Stimulated activated CD8-positive, alpha-beta memory T cell treated with anti-CD3 and anti-CD28 coated beads, Interleukin-2, amount 100 ng/mL, for 1 hour (primary cell): ENCODE measurements around the gene MOB1A.
"Not testable (repeated sequence)": the region's sequence is repeated elsewhere in the genome, so short reads cannot be mapped to it uniquely, and the experiment has no call there.

Experiments used
- DNase-seq, 2 donors: peaks; one replicate each; pipeline ENCODE4 v3.0.0-alpha.2; 2020; ENCODE audit warnings: low read depth in 2 of 2

Gene MOB1A

DNA sequence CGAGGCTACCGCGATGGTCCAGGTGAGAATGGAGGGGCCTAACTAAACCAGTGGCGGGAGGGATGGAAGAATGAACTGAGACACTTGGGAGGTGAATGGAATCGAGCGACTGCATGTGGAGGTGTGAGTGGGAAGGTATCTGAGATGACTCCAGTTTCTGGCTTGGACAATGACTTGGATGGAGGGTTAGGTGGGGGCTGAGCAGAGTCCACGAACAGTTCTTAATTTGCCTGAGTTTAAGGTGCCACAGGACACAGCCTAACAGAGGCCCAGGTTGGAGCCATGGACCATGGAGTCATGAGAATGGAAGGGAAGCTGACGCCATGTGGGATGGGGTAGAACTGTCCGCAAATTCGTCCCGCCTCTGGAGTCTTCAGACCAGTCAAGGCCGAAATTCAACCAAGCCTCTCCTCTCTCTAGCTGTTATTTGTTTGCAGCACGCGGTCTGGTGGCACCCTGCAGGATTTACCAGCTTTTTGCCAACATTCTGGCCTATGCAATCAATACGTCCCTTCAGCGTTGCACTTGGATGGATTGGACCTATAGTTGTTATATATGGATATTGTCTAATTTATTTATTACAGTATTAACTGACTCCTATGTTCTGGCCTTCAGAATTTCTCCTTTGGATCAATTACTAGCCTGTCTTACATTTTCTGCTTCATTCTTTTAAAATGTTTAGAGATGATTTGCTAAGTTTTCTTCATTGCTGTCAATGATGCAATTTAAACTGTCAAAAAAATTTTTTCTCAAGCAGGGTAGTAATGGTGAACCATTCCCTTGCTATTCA, 30.0 kb downstream of the MOB1A start:
- DNase-seq, result no peak

DNA sequence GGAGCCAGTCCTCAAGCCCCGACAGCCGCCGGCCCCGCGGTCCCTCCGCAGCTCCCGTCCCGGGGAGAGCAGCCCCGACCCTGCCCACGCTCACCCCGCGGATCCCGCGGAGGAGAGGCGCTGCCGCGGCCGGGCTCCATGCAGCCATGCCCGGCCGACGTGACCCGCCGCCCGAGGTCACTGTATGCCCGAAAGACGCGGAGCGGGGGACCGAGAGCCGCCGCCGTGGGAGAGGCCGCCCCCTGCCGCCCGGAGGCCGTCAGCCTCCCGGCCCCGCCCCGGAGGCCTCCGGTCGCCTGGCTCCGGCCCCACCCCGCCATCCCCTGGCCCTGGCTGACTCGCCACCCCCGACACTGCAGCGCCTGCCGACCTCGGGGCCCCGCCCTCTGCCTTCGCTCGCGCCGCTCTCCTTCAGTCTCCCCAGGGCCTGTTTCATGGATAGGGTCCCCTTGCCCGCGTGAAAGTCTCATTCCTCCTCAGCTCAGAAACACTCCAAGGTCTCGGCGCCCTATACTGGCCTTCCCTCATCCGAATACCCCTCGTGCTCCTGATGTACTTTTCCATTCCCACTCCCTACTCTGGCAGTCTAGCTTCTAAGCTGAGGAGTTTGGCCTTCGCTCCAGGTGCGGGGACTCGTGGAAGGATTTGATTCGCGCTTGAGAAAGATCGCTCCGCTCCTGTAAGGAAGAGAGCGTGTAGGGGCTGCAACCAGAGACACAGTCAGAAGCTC, 30.8 kb downstream of the MOB1A start, which contains the start of gene BOLA3:
BOLA3 (minus strand) TSS at position 186 of the 730 bp plus-strand sequence; CDS start at position 148, 38 bp downstream.
- DNase-seq, result peak; percentile 61 to 66

DNA sequence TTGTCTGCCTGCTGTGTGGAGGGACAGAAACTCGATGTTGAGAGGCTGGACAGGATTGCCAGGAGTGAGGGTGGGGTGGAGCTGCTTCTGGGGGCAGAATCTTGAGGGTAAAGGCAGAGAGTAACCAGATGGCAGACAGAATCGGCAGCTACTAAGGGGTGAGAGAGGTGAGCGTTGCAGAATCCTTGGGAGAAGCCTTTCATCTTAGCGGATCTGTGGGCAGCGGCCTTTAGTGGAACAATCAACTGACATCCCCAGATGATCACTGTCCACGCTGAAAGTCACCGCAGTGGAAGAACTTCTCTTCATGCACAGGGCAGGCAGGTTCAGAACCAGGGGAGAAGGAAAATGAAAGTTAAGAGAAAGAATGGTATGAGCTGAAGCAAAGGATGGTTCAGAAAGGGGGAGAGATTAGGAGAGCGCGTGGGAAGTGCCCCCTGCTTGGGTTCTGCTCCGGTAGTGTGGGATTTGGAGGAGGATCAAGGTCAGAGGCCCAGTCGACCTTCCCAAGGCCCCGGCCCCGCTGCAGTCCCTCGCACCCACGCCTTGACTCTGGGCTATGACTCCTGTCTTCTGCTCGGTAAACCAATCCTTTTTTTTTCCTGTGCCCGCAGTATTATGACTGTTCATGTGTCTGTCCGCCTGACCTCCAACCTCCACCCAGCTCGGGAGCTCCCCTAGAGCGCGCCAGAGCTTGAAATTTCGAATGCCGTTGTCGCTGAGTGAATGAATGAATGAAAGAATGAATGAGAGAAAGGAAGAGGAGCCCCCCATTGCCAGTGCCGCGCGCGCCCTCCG, 31.6 kb downstream of the MOB1A start:
- DNase-seq, result no peak

DNA sequence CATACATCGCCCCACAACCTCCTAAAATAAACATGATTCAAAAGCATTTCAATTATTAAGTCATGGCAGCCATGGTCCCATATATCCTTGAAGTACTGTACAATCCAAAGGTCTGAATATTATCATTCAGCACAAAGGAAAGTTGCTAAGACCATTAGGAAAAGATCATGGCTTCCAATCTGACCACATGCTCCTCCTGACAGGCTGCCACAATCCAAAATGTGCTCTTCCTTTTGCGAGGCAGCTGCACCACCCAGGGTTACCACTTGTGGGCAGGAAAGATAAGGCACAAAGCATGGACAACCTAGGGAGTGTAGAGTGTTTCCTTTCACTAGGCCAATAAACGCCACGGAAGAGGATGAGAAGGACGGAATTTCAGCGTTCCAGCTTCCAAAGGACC, 36.3 kb downstream of the MOB1A start:
- no peak for DNase-seq

DNA sequence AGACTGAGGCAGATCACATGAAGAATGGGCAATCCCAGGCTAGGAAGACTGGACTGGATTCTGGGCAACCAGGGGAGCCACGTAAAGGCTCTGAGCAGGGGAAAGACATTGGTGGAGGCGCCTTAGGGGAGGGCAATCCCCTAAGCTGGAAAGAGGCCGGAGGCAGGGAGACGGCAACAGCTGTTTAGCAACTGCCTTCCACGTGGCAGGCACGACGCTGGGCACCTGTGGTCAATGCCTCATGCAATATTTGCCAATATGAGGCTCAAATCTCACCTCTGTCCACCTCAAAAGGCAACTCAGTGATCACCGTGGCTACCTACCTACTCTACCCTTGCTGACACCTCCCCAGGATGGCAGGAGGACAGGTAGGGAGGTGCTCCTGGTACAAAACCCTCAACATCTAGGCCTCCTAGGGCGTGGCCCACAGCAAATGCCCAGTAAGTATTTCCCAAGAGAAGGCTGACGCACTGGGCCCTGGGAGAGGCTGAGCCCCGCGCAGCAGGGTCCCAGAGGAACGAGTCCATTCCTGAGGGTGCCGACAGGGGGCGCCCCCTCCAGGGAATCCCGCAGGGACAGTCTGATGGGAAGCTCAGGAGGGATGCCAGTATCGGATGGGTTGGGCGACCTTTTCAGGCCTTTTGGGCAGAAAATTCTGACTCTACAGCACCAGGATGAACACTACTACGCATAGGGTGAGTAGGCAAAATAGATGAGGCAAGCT, 39.9 kb downstream of the MOB1A start:
- no peak for DNase-seq

DNA sequence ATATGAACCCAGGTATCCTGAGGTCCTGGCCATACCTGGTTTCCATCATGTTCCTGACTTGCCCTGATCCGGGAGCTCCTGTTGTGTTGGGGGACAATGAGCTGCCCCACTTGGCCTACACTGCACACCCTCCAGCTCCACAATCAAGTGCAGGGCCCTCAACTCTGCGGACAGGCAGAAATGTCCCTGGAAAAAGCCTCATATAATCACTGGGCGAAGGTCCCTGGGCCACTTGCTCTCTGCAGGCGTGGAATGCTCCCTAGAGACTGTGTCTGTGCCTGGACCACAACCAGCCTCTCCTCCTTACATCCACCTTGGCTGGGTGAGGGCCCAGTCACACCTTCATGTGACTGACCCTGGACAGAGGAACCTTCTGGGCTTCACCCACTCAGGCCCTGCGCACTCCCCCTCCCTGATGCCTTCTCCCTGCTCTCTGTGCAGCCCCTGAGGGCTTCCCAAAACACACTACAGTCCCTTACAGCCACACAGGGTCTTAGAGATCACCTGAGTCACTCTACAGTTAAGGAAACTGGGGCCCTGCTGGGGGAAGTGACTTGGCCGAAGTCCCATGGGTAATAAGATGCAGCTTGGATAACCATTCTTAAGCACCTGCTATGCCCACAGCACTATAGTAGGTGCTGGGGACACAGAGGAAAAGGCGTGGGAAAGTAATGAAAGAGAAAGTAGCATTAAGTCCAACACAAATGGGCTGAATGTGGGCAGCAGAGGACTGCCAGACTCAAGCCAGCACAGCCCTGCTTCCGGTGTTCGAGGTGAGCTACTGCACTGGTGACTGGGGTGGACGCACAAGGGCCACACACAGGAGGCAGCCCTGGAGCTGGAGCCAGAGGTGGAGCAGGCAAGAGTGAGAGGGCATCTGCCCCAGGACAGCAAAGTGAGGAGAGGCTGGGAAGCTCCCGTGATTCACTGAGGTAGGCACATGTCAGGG, 40.8 kb downstream of the MOB1A start:
- no peak for DNase-seq

DNA sequence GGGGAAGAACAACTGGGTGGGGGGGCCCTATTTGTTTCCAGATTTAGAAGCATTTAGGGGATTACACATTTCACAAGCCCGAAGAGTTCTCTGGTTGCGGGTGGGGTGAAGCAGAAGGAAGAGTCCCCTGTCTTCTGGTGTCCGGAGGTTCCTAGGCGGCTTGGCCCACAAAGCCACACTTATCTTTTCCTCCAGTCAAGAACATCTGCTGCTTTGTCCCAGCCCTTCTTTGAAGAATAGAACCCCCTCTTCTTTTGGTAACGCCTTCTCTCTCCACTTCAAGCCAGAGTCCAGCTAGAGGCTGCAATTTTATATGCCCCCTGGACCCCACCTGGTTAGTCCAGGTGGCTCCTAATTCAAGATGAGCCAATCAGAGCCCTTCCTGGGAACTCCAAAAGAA, 46.8 kb downstream of the MOB1A start:
- DNase-seq, result no peak

DNA sequence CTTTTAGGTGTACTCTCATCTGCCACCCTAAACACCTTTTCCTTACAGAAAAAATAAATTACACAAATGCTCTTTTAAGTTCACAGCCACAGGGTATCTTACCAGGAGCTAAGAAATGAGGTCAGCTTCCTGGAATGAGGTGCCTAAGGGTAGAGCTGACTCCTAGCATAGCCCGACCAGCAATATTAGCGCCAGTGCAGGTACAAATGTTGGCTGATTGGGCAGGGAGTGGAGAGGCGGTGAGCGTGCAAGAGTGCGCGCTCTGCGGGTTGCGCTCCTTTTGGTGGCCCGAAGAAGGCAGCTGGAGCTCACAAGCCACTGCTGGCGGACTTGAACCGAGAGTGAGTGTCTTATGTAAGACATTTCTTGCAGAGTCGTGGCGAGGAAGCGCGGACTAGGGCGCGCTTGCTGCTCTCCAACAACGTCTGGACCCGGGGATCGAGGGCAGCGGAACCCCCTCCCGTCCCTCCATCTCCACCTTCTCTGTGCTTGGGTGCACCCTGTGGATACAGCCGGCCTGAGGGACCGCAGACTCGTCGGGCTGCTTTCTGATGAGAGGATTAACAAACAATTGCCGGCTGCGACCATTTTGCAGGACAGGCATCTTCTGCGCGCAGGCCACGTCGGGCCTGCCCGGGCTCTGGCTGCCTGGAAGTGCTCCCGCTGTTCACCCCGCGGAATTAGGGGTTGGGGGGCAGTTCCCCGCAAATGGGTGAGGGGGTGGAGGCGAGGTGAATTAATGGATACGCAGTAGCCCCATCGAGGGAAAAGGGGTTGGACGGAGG, 48.3 kb downstream of the MOB1A start:
- DNase-seq, result no peak

DNA sequence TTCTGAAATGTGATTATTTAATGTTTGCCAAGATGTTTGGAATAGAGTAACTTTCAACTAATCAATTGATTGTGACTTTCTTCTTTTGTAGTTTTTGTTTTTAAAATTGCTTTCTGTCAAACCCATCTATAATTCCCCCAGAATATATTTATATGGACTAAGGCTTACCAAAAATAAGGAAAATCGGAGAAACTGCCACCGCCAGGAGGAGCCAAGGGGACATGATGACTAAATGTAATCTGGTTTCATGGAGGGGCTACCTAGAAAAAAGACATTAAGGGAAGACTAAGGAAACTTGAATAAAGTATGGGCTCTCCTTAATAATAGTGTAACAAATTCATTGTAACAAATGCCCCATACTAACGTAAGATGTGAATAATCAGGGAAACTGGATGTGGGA, 50.5 kb downstream of the MOB1A start:
- no peak for DNase-seq

DNA sequence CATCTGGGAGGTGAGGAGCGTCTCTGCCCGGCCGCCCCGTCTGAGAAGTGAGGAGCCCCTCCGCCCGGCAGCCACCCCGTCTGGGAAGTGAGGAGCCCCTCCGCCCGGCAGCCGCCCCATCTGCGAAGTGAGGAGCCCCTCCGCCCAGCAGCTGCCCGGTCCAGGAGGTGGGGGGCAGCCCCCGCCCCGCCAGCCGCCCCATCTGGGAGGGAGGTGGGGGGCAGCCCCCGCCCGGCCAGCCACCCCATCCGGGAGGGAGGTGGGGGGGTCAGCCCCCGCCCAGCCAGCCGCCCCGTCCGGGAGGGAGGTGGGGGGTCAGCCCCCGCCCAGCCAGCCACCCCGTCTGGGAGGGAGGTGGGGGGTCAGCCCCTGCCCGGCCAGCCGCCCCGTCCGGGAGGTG, 54.7 kb downstream of the MOB1A start:
- DNase-seq, result not testable (repeated sequence)

DNA sequence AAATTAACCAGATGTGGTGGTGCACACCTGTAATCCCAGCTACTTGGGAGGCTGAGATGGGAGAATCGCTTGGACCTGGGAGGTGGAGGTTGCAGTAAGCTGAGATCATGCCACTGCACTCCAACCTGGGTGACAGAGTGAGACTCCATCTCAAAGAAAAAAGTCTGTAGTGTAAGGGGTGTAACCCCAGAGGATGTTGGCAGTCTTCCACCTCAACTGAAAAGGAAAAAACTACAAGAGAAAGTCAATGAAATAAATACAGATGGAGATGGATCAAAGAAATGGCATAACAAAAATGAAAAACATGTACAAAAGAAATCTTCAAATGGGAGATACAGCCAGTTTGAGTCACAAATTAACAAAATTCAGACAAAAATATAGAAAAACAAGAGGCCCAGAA, 56.8 kb downstream of the MOB1A start:
- DNase-seq, result not testable (repeated sequence)

DNA sequence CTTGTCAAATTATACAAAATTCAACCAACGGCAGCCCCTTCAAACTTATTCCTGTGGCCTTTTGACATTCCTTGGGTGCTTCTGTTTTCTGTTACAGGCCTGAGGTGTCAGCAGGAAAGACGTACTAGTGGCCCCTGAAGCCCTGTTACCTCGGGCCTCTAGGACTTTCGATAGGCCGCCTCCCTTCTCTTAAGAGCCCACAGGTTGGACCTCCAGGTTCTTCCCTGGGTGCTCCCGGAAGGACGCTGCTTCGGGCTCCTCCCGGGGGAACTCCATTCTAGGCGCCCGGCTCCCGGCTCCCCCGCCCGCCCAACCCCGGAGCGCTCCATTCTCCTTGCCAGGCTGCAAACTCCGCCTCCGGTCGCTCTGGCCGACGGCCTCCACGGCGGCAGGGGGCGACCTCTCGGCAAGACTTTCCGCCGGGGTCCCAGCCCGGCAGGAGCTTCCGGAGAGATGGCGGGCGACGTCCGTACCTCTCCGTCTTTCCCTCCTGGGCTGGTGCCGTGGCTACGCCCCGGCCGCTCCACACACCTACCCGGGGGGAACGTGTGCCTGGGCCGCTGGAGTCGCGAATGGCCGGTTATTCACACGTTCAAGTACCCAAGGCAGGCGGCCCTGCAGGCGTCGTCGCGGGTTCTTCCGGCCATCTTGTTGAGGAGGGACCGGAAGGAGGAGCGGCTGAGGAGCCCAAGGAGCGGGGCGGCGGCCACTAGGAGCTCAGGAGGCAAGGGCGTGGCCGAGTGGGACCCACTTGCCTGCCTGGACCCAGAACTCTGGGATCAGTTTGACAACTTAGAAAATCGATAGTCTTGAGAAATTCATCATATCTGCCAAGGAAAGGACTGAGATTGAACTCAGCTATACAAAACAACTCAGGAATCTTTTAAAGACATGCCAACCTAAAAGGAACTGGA, 58.5 kb downstream of the MOB1A start:
- peak; percentile 60 to 72 for DNase-seq

DNA sequence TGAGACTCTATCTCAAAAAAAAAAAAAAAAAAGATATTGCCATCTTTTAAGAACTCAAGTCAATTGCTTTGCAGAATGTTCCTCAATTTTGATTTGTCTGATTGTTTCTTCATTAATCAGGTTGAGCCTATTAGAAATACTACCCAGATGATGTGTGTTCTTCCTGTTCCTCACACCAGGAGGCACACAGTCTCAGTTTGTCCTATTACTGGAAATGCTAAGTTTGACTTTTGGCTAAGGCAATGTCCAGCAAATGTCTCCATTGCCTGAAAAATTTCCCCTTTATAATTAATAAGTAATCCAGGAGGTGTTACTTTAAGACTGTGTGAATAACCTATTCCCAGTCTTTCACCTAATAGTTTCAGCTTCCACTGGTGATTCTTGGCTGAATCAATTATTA, 59.3 kb downstream of the MOB1A start:
- no peak for DNase-seq

DNA sequence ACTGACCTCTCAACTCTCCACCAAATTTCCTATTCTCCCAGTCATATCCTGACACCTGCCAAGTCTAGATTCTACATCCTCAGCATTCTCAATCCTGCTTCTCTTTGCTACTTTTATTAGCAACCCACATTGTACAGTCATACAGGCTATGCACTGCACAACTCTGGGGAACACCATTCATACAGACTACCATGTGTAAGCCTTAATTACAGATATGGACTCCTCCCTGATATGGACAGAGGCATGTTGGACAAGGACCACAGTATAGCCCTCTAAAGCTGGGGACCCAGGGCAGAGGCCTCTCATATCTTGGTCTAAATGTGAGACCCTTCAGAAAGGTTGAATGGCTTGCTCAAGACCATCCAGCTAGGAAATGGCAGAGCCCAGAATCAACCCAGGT, 67.3 kb downstream of the MOB1A start:
- no peak for DNase-seq

DNA sequence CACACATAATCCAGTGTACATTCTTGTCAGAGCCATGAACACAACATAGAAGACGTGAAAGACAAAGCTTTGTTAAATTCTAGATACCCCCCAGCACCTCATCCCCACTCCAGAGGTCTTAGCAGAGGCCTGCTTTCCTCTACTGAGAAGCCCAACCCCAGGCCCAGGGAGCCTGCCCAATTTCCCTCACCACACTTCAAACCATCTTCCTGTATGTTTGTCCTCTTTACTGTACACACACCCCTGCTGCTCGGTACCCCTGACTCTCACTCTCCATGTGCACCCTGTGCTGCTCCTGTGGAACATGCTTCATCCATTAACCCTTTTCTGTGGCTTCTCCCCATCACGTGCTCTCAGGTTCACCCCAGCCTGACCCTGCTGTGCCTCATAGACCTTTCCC, 68.1 kb downstream of the MOB1A start:
- DNase-seq, result no peak

DNA sequence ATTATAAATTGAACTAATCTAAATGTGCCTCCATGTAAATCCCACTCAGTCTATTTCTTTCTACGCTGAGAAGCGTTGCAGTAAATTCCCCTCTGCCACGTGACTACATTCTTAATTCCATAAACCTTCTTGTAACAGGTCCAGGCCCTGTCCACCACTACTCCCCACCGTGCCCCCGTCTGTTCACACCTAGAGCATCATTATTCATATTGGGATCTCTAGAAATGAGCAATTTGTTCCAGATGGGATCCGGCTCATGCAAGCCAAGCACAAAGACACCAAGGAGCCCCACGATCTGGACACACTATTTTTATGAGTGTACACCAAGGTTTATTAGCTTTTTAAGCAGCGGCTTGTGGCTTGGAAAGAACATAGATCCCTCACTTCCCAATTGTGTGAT, 69.1 kb downstream of the MOB1A start:
- no peak for DNase-seq

DNA sequence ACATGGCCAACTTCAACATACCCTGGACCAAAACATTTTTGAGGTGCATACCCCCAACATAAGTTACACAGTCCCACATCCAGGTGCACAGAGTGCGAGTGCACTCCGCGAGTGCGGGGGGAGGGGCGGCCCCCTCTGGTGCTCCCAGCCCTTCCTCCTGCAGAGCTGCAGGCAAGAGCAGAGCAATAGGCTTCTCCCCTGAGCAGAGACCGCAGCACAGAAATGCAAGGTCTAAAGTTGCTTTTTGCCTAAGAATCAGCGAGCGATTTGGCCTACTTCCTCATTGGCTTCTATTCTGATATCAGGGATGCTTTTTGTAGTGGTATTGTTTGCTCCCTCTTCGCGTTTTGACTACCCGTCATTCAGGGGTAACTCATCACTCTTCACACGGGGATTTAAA, 71.6 kb downstream of the MOB1A start:
- DNase-seq, result no peak

DNA sequence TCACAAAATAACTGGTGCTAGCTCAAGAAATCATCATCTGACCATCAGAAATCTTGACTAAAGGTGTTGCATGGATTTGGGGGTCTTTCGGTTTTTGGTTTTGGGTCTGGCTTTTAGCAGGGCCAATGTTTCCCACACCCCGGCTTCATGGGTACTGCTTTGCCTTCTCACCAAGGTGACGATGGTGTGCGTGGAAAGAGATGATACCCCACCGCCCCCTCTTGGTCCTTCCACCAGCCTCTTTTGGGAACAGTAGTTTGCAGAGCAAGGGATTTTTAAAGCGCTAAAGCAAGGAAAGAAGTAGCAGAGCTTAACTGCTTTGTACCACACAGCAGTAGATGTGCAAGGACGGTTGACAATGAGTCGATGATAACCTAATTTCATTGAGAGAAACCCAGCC, 73.3 kb downstream of the MOB1A start:
- DNase-seq, result no peak

DNA sequence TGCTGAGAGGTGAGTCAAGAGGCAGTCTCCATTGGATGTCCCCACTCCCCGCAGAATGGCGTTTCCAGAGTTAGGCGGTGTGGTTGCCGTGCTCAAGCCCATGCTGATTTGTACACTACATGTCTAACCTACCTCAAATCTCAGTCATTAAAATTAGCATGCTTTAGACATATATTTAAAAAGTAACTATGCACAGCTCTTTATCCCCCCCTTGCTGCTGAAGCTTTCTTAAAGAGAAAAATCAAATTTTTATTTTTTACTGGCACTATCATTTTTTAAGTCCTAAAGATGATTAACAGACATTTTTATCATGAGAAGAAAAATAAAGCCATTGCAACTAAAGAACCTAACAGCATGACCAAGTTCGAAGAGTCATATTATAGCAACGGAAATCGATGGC, 73.8 kb downstream of the MOB1A start:
- DNase-seq, result no peak
